Cortex of kidney (tissue), 1 donor: ENCODE measurements around the gene NDUFA6.
"Not testable (repeated sequence)": the region's sequence is repeated elsewhere in the genome, so short reads cannot be mapped to it uniquely, and the experiment has no call there.

ENCODE experiments used
- DNase-seq: peaks from one replicate; lab custom pipeline; 2025; lab: John Stamatoyannopoulos, UW

Gene NDUFA6

DNA sequence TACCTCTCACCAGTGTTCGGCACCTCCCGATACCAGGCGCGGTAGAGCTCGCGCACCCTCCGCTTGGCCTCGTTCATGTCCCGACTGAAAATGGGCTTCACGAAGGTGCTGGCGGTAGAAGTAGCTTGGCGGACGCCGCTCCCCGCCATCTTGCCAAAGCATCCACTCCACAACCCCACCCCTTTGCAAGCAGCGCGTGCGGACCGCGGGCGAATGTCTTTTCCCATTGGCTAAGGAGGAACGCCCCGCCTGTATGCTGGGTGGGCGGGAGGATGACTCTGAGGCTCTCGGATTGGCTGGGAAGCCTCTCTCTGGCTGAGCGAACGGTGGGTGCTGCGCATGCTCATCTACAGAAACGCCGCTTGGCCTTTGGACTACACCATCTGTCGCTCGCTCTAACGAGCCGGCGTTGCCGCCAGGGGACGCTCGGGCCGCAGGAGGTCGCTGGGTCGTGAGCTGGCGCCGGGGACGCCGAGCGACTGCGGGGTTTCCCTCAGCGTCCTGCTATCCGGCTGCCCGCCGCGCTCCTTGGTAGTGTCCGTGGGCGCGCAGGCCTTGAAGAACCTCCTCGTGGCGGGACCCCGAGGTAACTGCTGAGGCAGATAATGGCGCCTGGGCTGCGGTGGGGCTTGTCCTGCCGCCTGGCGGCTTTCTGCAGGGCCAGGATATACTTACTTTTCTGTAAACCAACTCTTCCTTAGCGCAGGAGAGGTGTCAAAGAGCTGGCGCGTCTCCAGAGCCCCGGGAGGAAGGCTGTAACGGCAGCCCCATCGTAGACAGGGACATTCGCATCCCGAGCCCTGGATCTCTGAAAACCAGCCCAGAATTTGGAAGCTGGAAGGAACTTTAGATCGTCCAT lies at the start of gene NDUFA6:
TSS of gene NDUFA6 (minus strand) at position 177 of the 859 bp plus-strand sequence. CDS start at position 149, 28 bp downstream.
- peak; percentile 82 for DNase-seq

DNA sequence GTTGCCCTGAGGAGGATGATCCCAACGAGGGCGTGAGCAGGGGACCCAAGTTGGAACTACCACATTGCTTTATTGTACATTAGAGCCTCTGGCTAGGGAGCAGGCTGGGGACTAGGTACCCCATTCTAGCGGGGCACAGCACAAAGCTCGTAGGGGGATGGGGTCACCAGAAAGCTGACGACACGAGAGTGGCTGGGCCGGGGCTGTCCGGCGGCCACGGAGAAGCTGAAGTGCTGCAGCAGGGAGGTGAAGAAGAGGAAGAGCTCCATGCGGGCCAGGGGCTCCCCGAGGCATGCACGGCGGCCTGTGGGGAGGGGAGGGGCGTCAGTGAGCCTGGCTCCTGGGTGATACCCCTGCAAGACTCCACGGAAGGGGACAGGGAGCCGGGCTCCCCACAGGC lies 49.6 kb upstream of the NDUFA6 start:
- DNase-seq: not testable (repeated sequence)

DNA sequence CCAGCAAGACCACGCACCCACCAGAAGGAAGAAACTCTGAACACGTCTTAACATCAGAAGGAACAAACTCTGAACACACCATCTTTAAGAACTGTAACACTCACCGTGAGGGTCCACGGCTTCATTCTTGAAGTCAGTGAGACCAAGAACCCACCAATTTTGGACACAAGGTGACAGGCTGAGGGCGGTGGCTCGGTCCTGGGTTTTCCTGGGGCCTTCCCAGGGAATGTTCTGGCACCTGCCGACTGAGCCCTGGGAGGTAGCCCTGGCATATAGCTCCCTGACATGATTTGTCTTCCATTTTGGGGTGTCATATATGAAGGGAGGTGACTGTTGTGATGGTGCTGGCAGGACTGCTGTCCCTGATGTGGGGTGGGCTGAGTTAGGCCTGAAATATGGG lies 48.9 kb upstream of the NDUFA6 start:
- not testable (repeated sequence) for DNase-seq

- DNase-seq: no peak
These were observed 48.4 kb upstream of the NDUFA6 start for GRCh38 chr22:42138972-42139371.

DNA sequence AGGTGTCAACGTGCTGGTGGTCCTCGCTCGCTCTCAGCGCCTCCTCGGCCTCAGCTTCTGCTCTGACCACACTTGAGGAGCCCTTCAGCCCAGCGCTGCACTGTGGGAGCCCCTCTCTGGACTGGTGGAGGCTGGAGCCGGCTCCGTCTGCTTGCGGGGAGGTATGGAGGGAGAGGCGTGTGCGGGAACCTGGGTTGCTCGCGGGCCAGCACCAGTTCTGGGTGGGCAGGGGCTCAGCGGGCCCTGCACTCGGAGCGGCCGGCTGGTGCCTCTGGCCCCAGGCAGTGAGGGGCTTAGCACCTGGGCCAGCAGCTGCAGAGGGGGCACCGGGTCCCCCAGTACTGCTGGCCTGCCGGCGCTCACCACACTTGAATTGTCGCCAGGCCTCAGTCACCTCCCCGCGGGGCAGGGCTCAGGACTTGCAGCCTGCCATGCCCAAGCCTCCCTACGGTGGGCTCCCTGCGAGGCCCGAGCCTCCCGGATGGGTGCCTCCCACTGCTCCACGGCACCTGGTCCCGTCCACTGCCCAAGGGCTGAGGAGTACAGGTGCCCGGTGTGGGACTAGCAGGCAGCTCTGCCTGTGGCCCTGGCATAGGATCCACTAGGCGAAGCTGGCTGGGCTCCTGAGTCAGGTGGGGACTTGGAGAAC lies 47.7 kb upstream of the NDUFA6 start:
- DNase-seq: no peak

GRCh38 chr22:42135688-42136087 lies 45.1 kb upstream of the NDUFA6 start:
- not testable (repeated sequence) for DNase-seq

- no peak for DNase-seq
These were observed 43.8 kb upstream of the NDUFA6 start for GRCh38 chr22:42134100-42135020.

- DNase-seq: no peak
These were observed 41.9 kb upstream of the NDUFA6 start for GRCh38 chr22:42132457-42132856.

DNA sequence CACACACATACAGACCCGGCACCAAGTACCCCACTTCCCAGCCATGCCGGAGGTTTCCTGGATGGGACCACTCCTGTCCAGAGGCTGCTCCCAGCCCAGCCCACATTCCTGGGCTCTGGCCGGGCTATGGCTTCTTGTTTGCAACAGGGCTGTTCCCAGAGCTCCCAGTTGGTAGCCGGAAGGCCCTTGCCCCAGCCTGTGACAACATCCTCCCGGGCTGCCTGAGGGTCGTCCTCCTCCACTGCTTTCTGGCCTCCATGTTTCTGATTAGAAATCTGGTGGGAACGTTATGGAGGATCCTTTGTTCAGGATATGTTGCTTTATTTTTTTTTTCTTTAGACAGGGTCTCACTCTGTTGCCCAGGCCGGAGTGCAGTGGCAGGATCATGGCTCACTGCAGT lies 41.0 kb upstream of the NDUFA6 start:
- no peak for DNase-seq

- not testable (repeated sequence) for DNase-seq
These were observed 40.3 kb upstream of the NDUFA6 start, which contains the start of gene CYP2D6 for GRCh38 chr22:42130639-42131431. TSS of gene CYP2D6 (minus strand) at chr22:42130810. CDS start at chr22:42130791, 19 bp downstream.

DNA sequence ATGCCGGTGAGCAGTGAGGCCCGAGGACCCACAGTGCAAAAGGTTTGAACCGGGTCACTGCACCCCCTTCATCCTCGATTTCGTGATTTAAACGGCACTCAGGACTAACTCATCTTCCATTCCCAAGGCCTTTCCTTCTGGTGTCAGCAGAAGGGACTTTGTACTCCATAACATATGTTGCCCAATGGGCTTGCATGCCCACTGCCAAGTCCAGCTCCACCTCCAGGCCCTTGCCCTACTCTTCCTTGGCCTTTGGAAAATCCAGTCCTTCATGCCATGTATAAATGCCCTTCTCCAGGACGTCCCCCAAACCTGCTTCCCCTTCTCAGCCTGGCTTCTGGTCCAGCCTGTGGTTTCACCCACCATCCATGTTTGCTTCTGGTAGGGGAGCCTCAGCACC lies 39.6 kb upstream of the NDUFA6 start:
- DNase-seq: not testable (repeated sequence)

- not testable (repeated sequence) for DNase-seq
These were observed 38.5 kb upstream of the NDUFA6 start for GRCh38 chr22:42128776-42129694.

- DNase-seq: not testable (repeated sequence)
These were observed 37.4 kb upstream of the NDUFA6 start for GRCh38 chr22:42128007-42128406.

DNA sequence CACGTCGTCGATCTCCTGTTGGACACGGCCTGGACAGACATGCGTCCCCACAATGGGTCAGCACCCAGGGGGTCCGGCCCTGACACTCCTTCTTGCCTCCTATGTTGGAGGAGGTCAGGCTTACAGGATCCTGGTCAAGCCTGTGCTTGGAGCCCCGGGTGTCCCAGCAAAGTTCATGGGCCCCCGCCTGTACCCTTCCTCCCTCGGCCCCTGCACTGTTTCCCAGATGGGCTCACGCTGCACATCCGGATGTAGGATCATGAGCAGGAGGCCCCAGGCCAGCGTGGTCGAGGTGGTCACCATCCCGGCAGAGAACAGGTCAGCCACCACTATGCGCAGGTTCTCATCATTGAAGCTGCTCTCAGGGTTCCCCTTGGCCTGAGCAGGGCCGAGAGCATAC lies 37.0 kb upstream of the NDUFA6 start:
- DNase-seq: no peak

- DNase-seq: not testable (repeated sequence)
These were observed 33.0 kb upstream of the NDUFA6 start for GRCh38 chr22:42123529-42123928.

GRCh38 chr22:42120231-42121021 lies 29.9 kb upstream of the NDUFA6 start:
- DNase-seq: not testable (repeated sequence)

- no peak for DNase-seq
These were observed 26.4 kb upstream of the NDUFA6 start for GRCh38 chr22:42116848-42117424.

DNA sequence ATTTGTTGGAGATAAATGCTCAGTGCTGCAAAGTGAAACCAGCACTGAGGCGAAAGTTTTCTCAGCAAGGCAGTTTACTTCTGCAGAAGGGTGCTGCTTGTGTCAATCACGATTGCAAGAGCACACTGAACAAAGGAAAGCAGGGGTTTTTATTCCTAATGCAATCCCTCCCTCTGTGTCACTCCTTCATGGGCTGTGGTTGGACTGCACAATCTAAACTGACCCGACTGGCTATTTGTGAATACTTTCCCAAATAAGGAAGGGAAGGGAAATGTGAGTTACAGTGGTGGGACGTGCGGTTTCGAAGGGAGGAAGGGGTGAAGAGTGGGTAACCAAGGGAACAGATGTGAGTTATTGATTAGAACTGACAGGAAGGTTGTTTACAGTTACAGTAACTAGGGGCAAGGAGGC lies 24.9 kb upstream of the NDUFA6 start:
- not testable (repeated sequence) for DNase-seq

GRCh38 chr22:42114721-42115120 lies 24.1 kb upstream of the NDUFA6 start:
- no peak for DNase-seq
